GM18502 (cell line): Measurements from ENCODE around the gene TBC1D32.
"Not testable (repeated sequence)": the region's sequence is repeated elsewhere in the genome, so short reads cannot be mapped to it uniquely, and the experiment has no call there.

ENCODE experiments used
- ATAC-seq: cut with Tn5 transposase; IDR thresholded peaks from one replicate; pipeline ENCODE4 v1.9.1; 2021; ENCODE audit warnings: mild to moderate bottlenecking; ENCODE audit not compliant: unreplicated experiment, poor library complexity

Gene TBC1D32

DNA sequence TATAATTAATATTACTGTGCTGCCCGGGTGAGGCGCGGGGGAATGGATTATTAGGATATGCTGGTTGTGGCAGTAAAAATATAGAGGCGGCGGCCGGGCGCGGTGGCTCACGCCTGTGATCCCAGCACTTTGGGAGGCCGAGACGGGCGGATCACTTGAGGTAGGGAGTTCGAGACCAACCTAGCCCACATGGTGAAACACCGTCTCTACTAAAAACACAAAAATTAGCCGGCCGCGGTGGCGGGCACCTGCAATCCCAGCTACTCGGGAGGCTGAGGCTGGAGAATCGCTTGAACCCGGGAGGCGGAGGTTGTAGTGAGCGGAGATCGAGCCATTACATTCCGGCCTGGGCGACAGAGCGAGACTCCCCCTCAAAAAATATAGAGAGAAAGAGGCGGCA lies 586 bp downstream of the TBC1D32 start:
- ATAC-seq: not testable (repeated sequence)

DNA sequence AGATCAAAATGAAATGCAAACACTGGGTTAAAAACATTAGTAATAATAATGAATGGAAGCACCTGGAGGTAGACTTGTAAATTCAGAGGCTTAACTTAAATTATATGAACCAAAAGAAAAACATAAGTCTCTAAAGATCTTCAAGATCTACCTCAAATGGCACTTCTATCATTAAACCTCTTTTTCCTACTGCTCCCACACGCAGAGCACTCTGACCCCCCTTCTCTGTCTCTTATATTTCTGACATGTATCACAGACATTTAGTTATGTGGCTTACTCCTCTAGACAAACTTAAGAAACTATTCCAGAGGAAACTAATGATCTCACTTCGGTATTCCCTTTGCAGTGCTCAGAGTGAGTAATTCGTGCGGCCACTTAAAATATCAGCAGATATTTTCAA lies 1.1 kb downstream of the TBC1D32 start:
- ATAC-seq: no peak

DNA sequence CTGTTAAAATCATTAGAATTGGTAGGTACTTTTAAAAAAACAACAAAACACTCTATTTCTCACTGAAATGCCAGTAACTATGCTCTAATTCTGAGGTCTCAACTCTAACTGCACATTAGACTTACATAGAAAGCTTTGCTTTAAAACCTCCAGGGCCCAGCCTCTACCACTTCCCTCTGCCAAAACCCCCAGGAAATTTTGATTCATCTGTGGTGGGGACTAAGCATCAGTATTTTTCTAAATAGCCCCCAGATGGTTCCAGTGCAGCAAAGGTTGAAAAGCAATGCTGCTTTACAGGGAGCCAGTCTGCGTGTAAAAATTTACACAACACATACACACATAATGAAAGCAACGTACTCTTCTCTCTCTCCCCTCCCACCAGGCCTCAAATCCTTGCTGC lies 3.8 kb downstream of the TBC1D32 start:
- no peak for ATAC-seq

DNA sequence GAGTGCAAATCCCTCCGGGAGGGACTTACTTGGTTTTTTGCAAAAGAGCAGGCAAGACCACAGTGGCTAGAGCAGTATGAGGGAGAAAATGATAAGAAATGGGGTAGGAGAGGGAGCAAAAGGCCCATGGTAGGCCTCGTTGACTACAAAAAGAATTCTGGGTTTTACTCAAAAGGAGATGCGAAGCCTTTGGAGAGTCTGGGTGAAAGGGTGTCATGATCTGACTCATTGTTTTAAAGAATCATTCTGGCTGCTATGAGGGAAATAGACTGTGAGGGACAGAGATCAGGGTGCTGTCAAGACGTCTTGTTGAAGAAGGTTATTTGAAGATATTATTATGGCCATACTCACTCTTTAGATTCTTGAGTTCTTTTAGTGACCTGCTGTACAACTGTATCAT lies 13.0 kb downstream of the TBC1D32 start:
- peak; percentile 61 for ATAC-seq

DNA sequence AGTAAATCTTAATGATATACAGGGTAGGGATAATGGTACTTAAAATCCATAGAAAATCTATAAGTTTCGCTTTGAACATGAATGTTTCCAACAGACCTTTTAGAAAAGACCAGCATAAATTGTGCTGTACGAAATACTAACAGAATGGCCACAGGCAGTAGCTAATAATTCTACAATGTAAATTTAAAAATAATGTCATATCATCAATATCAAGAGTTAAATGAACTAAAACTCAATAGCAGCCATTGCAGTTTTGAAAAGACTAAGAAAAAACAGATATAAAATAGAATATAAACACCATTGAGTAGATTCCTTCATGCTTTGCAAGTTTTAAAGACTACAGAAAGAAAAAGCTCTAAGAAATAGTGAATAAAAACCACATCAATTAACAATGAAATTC lies 14.7 kb downstream of the TBC1D32 start:
- no peak for ATAC-seq

DNA sequence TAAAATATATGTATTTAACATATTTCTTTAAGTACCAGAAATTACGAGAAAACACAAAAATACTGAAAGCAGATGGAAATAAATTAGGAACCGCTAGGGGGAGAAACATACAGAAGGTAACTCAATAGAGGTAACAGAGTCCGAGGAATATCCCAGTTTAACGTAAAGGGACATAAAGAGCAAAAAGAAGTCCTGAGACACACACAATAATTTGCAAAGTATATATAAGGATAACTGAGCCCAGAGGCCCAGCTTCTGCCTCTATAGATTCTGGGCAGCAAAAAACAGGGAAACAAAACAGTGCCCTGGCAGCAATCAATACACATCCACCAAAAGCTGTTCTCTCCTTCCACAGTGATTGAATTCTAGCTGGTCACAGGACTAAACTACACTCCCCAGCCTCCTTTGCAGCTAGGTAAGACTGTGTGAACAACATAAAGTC lies 15.1 kb downstream of the TBC1D32 start:
- ATAC-seq: no peak

DNA sequence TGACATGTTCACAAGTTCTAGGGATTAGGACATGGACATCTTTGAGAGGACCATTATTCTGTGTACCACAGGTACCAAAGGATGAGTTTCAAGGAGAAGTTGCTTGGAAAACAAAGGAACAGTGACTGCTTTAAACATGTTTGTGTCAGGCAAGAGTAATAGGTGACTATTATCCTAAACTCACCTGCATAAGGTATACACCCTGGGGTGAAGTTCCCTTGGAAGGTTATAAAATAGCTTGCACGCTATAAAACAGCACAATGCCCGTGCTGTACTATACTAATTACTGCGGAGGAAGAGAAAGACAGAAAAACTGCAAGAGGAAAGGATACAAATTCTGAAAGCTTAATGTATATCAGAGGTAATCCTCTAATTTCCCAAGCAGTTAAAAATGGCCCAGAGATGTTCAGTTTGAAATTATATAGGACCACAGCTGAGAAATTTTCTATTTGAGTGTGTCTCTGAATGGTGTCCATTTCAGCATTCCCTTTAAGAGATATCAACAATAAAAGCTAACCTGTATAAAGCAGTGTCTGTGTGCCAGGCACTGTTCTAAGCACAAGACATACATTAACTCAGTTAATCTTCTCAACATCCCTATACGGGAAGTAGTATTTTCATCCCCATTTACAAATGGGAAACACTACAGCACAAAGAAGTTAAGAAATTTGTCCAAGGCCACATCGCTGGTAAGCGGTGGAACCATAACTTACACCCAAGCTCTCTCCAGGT lies 19.7 kb downstream of the TBC1D32 start:
- no peak for ATAC-seq

DNA sequence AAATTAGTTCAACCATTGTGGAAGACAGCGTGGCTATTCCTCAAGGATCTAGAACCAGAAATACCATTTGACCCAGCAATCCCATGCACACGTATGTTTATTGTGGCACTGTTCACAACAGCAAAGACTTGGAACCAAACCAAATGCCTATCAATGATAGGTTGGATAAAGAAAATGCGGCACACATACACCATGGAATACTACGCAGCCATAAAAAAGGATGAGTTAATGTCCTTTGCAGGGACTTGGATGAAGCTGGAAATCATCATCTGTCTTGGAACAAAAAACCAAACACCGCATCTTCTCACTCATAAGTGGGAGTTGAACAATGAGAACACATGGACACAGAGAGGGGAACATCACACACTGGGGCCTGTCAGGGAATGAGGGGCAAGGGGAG lies 22.5 kb downstream of the TBC1D32 start:
- ATAC-seq: not testable (repeated sequence)

DNA sequence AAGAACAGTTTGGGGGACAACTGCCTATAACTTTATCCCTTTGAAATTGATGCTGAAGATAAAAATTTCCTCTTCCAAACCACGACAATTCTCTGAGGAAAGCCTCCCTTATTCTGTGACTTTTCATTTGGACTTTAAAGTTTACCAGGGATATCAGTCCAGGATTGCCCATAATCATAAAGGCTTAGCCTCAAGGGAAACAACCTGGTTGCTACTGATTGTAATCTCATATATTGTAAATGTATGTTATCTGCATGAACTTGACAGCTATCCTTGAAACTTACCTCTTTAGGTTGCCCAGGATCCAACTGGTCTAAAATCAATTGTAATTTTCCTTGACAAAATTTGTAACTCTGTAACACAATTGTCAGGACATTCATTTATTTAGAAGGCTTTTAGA lies 23.8 kb downstream of the TBC1D32 start:
- ATAC-seq: no peak

DNA sequence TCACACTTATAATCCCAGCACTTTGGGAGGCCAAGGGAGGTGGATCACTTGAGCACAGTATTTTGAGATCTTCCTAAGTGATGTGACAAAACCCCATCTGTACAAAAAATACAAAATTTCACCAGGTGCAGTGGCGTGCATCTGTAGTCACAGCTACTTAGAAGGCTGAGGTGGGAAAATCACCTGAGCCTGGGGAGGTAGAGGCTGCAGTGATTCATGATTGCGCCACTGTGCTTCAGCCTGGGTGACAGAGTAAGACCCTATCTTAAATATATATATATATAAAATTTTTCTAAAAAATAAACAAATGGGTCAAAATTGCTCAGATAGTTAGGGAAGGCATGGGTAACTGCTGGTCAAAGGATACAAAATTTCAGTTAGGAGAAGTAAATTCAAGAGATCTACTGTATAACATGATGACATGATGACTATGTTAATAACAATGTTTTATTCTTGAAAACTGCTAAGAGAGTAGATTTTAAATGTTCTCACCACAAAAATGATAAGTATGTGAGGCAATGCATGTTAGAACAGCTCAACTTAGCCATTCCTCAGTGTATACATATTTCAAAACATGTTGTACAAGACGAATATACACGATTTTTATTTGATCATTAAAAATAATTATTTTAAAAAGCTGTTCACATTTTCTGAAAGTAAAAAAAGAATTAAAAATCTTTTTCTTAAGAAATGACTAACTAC lies 24.4 kb downstream of the TBC1D32 start:
- no peak for ATAC-seq

DNA sequence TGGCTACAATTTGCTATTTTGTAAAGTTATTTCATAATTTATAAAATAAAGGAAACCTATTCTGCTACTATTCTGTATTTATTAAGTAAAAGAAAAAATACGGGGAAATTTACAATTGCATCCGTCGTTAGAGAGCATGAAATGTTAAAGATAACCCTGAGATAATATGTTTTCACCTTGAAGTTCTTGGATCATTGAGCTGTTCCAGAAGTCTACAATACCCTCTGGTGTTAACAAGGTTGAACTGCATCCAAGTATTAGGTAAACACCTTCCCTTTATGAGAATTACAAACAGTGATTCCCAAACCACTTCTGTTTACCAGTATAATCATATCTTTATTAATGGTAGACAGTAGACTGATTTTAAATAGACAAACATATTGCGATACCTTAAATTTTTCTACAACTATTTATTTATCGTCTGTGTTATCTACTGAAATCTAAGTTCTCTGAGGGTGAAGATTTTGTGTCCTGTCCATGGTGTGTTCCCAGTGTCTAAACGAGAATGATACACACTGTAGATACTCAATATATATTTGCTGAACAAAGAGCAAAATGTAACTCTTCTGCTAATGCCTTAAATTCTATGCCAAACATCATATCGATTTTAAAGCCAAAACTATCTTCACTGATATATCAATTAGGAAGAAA lies 28.2 kb downstream of the TBC1D32 start:
- ATAC-seq: peak; percentile 91

DNA sequence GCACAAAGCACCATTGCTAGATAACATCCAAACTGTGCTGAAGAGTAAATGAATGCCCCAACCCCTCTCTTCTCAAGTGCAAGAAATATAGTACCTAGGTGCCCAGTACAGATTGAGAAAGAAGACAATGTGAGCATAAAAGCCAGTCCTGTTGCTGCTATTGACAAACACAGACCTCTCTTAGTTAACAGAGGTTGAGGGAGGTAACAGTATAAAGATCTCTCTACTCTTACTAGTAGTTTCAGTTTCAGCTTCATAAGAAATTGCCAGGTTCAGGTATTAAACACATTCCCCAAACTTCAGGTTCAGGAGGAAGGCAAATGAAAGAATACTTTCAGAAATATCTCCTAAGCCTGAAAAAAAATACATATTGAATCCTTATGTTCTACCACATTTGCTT lies 31.4 kb downstream of the TBC1D32 start:
- peak; percentile 71 for ATAC-seq

DNA sequence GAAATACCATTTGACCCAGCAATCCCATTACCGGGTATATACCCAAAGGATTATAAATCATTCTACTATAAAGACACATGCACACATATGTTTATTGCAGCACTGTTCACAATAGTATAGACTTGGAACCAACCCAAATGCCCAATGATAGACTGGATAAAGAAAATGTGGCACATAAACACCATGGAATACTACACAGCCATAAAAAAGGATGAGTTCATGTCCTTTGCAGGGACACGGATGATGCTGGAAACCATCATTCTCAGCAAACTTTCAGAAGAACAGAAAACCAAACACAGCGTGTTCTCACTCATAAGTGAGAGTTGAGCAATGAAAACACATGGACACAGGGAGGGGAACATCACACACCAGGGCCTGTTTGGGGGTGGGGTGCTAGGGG lies 33.1 kb downstream of the TBC1D32 start:
- not testable (repeated sequence) for ATAC-seq

DNA sequence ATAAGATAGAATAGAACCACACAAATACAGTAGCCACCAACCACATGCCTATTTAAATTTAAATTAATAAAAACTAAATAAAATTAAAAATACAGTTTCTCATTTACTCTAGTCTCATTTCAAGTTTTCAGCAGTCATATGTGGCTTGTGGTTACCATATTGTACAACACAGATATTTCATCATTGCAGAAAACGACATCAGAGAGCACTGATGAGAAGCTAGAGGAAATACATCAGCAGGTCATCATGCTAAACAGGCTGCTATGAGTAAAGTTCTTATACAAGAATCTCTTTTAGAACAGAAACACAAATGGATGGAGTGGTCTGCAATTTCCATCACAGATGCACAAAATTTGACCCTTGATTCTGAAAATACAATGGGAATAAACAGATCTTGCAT lies 36.6 kb downstream of the TBC1D32 start:
- ATAC-seq: no peak

DNA sequence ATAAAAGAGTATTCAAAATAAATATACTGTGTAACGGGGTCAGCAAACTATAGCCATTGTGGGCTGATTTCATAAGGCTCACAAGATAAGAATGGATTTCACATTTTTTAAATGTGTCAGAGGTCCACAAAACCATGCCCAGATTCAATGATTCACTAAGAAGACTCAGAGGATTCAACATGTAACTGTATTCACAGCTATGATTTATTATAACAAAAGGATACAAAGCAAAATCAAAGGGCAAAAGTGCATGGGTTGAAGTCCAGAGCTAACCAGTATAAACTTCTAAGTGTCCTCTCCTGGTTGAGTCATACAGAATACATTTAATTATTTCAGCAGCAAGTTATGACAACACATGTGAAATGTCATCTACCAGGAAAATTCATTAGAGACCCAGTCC lies 49.2 kb downstream of the TBC1D32 start:
- ATAC-seq: no peak

DNA sequence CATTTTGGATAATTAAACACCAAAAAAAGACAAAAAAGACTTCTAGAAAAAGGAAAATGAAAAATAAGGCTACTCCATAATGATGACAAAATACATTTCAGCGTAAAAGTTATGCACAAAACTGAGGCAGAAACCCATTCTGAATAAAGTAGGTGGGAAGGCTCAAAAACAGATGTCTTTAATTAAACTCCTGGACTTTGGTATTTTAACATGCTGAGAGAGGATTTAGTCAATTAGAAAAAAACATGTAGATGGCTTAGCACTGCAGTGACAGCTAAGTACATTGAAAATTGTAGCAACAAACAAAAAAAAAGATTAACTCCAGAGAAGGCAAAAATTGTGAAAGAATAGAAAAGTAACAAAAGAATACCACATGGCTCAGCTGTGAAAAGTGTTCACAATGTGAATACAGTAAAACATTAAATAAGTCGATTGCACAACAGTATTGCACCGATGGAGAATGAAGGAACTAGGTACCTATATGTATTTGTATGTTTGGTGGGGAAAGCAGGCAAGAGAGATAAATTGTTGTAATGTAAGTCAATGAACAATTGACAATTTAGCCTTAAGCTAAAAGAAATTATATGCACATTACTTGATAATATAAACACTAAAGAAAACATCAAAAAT lies 59.5 kb downstream of the TBC1D32 start:
- no peak for ATAC-seq

DNA sequence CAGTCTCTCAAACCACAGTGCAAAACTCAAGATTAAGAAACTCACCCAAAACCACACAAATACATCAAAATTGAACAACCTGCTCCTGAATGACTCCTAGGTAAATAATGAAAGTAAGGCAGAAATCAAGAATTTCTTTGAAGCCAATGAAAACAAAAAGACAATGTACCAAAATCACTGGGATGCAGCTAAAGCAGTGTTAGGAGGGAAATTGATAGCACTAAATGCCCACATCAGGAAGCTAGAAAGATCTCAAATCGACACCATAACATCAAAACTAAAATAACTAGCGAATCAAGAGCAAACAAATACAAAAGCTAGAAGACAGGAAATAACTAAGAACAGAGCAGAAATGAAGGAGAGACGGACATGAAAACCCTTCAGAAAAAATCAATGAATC lies 70.5 kb downstream of the TBC1D32 start:
- ATAC-seq: no peak

DNA sequence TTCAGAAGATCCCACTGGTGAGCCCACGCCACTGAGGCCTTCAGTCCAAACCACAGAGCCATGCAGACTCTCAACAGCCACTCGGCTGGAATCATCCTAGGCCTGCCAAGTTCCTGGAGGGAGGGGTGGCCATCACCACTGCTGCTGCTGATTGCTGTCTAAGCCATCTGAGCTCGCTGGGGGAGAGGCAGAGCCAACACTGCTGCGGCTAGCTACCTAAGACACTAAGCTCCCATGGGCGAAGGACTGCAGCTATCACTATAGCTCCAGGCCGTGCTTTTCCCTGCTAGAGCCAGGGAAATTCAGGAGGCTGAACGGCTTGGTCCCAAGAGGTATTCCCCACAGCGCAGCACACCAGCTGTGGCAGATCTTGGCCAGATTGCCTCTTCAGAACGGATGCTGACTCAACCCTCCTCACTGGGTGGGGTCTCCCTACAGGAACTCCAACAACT lies 73.6 kb downstream of the TBC1D32 start:
- ATAC-seq: no peak

DNA sequence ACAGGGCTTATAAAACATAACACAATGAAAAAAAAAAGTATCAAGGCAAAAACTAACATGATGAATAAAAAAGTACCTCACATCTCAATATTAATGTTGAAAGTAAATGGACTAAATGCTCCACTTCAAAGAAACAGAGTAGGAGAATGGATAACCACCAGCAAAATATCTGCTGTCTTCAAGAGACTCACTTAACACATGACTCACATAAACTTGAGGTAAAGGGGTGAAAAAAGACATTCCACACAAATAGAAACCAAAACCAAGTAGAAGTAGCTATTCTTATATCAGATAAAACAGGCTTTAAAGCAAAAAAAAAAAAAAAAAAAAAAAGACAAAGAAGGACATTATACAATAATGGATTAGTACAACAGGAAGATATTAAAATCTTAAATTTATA lies 86.9 kb downstream of the TBC1D32 start:
- ATAC-seq: no peak

DNA sequence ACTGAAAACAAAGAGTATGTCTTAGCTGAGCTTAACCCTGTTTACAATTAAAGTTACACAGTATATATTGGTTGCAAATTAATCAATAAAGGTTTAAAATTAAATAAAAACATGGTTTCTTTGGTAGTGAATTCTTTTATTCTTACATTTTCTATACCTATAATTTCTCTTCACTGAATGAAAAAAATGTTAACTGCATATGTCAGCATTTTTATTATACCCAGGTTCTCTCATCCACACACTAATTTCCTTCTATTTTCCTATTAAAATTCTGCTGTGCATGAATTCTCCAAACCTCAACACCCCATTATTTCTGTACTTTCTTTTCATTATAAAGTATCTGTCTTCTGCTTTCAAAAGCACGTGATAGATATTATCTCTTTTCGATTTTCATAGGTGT lies 91.9 kb downstream of the TBC1D32 start:
- no peak for ATAC-seq

DNA sequence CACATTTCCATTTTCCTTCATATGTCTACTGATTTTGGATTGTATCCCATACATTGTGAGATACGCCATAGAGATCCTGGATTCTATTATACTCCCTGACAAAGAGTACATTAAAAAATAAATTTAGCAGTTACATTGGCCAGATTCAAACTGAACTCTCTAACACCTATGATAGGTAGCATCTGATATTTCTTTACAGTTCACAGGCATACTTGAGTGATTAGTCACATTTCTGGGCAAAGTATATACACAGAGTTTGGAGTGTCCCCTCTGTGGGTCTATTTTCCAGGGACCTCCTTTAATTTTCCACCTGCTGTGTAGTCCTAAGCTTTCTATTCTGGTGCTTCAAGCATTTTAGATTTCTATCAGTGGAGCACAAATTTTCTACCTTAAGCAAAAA lies 96.4 kb downstream of the TBC1D32 start:
- ATAC-seq: no peak
